Measurements from ENCODE around the gene HEBP1.

DNA sequence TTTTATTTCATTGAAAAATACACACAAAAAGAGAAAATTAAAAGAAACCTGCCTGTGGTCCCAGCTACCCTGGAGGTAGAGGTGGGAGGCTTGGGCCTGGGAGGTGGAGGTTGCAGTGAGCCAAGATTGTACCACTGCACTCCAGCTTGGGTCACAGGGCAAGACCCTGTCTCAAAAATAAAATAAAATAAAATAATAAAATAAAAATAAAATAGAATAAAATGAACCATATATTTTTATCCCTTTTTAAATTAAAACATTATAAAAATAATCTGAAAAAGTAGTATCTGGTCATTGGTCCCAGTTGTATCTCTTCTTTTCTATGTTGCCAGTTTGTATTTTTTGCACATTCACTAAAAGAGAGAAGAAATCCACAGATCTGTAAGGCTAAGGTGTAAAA, 27.4 kb upstream of the HEBP1 start:
- TF ChIP-seq, protein P1, sequence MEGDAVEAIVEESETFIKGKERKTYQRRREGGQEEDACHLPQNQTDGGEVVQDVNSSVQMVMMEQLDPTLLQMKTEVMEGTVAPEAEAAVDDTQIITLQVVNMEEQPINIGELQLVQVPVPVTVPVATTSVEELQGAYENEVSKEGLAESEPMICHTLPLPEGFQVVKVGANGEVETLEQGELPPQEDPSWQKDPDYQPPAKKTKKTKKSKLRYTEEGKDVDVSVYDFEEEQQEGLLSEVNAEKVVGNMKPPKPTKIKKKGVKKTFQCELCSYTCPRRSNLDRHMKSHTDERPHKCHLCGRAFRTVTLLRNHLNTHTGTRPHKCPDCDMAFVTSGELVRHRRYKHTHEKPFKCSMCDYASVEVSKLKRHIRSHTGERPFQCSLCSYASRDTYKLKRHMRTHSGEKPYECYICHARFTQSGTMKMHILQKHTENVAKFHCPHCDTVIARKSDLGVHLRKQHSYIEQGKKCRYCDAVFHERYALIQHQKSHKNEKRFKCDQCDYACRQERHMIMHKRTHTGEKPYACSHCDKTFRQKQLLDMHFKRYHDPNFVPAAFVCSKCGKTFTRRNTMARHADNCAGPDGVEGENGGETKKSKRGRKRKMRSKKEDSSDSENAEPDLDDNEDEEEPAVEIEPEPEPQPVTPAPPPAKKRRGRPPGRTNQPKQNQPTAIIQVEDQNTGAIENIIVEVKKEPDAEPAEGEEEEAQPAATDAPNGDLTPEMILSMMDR (IDR thresholded peaks at IDR 0.05) = no peak
- no peak for TF ChIP-seq POLR2A (IDR thresholded peaks at IDR 0.05)

Measured in vagina (tissue), 2 donors.